ENCODE measurements around the gene HFE. TPM values are rescaled to one million over a fixed set of nuclear protein-coding genes. Genes with fewer than 3 reads are reported as not detected.
A peak's percentile ranks its signal among the peaks of the same experiment; 100 is the strongest.

HFE gene
- total and polyA plus RNA-seq, 2 of the 13 experiments (the other 11 are each of a cell fraction or from before 2014, with no cell fraction given): 3.7 to 6.3 TPM

GRCh38 chr6:26055719-26056582, 31.3 kb upstream of the HFE start (continued):
- TF ChIP-seq HINFP (CRISPR knock-in tag; IDR thresholded peaks at IDR 0.05; ENCODE audit: low read depth) (peak; percentile 97), SUZ12 (IDR thresholded peaks at IDR 0.05; ENCODE audit: low read depth, low read length) (no peak), FIP1L1 (IDR thresholded peaks at IDR 0.05; ENCODE audit: borderline replicate concordance, insufficient read depth, low read depth, low read length) (peak; percentile 100), ZNF773 (CRISPR knock-in tag; IDR thresholded peaks at IDR 0.05; ENCODE audit: borderline replicate concordance) (peak; percentile 23), FOXA1 (IDR thresholded peaks at IDR 0.05) (no peak), FOXA1 (CRISPR knock-in tag; IDR thresholded peaks at IDR 0.05) (no peak; the same call in none of the 2 replicates), CC2D1A (CRISPR knock-in tag; IDR thresholded peaks at IDR 0.05) (no peak), ZNF282 (IDR thresholded peaks at IDR 0.05; ENCODE audit: partially characterized antibody) (no peak), SRSF4 (IDR thresholded peaks at IDR 0.05; ENCODE audit: low read depth, low read length, poor library complexity, severe bottlenecking) (peak; percentile 95), KLF15 (CRISPR knock-in tag; IDR thresholded peaks at IDR 0.05; ENCODE audit: borderline replicate concordance) (no peak; the same call in 1 of the 2 replicates), CREM (IDR thresholded peaks at IDR 0.05) (peak; percentile 83), CREM (CRISPR knock-in tag; IDR thresholded peaks at IDR 0.05) (peak; percentile 26; the same call in 1 of the 2 replicates), PTBP1 (IDR thresholded peaks at IDR 0.05; ENCODE audit: low read depth, low read length, poor library complexity, severe bottlenecking) (peak; percentile 84), ZKSCAN1 (IDR thresholded peaks at IDR 0.05; ENCODE audit: low read length) (peak; percentile 48), XBP1 (CRISPR knock-in tag; IDR thresholded peaks at IDR 0.05) (peak; percentile 50; the same call in 1 of the 2 replicates), ZNF572 (CRISPR knock-in tag; IDR thresholded peaks at IDR 0.05) (peak; percentile 73; the same call in 1 of the 2 replicates), ARHGAP35 (CRISPR knock-in tag; IDR thresholded peaks at IDR 0.05; ENCODE audit: borderline replicate concordance) (peak; percentile 93)
- TF ChIP-seq, protein P1, sequence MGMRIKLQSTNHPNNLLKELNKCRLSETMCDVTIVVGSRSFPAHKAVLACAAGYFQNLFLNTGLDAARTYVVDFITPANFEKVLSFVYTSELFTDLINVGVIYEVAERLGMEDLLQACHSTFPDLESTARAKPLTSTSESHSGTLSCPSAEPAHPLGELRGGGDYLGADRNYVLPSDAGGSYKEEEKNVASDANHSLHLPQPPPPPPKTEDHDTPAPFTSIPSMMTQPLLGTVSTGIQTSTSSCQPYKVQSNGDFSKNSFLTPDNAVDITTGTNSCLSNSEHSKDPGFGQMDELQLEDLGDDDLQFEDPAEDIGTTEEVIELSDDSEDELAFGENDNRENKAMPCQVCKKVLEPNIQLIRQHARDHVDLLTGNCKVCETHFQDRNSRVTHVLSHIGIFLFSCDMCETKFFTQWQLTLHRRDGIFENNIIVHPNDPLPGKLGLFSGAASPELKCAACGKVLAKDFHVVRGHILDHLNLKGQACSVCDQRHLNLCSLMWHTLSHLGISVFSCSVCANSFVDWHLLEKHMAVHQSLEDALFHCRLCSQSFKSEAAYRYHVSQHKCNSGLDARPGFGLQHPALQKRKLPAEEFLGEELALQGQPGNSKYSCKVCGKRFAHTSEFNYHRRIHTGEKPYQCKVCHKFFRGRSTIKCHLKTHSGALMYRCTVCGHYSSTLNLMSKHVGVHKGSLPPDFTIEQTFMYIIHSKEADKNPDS (CRISPR knock-in tag; IDR thresholded peaks at IDR 0.05): peak; percentile 66; the same call in 1 of the 2 replicates
- TF ChIP-seq, protein P2, sequence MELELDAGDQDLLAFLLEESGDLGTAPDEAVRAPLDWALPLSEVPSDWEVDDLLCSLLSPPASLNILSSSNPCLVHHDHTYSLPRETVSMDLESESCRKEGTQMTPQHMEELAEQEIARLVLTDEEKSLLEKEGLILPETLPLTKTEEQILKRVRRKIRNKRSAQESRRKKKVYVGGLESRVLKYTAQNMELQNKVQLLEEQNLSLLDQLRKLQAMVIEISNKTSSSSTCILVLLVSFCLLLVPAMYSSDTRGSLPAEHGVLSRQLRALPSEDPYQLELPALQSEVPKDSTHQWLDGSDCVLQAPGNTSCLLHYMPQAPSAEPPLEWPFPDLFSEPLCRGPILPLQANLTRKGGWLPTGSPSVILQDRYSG (CRISPR knock-in tag; IDR thresholded peaks at IDR 0.05): no peak
- TF ChIP-seq, protein P3, sequence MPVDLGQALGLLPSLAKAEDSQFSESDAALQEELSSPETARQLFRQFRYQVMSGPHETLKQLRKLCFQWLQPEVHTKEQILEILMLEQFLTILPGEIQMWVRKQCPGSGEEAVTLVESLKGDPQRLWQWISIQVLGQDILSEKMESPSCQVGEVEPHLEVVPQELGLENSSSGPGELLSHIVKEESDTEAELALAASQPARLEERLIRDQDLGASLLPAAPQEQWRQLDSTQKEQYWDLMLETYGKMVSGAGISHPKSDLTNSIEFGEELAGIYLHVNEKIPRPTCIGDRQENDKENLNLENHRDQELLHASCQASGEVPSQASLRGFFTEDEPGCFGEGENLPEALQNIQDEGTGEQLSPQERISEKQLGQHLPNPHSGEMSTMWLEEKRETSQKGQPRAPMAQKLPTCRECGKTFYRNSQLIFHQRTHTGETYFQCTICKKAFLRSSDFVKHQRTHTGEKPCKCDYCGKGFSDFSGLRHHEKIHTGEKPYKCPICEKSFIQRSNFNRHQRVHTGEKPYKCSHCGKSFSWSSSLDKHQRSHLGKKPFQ (CRISPR knock-in tag; IDR thresholded peaks at IDR 0.05; ENCODE audit: insufficient replicate concordance): peak; percentile 77
- TF ChIP-seq, protein P4, sequence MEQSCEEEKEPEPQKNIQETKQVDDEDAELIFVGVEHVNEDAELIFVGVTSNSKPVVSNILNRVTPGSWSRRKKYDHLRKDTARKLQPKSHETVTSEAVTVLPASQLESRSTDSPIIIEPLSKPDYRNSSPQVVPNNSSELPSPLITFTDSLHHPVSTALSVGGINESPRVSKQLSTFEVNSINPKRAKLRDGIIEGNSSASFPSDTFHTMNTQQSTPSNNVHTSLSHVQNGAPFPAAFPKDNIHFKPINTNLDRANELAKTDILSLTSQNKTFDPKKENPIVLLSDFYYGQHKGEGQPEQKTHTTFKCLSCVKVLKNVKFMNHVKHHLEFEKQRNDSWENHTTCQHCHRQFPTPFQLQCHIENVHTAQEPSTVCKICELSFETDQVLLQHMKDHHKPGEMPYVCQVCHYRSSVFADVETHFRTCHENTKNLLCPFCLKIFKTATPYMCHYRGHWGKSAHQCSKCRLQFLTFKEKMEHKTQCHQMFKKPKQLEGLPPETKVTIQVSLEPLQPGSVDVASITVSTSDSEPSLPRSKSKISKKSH (CRISPR knock-in tag; IDR thresholded peaks at IDR 0.05; ENCODE audit: borderline replicate concordance): peak; percentile 97
